HG03378 (cell line): ENCODE measurements around the gene LMAN2L.

Experiments
- ATAC-seq: cut with Tn5 transposase; IDR thresholded peaks from one replicate; pipeline ENCODE4 v1.9.1; 2021; ENCODE audit warnings: mild to moderate bottlenecking, moderate library complexity; ENCODE audit not compliant: unreplicated experiment

The LMAN2L gene

DNA sequence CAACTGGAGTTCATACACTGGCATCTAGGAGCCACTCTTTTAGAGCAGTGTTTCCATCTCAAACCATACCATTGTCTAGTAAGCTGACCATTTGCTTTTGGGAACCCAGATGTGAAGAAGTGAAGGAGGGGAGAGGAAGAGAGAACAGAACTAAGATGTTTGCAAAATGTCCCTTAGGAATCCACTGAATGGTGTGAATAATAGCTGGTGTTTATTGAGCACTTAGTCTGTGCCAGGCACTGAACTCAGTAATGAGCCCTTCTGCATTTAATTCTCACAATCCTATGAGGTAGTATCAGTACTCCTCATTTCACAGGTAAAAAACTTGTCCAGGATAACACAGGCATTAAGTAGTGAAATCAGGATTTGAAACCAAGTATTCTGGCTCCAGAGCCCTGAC lies 23.5 kb downstream of the LMAN2L start:
- ATAC-seq, result no peak

DNA sequence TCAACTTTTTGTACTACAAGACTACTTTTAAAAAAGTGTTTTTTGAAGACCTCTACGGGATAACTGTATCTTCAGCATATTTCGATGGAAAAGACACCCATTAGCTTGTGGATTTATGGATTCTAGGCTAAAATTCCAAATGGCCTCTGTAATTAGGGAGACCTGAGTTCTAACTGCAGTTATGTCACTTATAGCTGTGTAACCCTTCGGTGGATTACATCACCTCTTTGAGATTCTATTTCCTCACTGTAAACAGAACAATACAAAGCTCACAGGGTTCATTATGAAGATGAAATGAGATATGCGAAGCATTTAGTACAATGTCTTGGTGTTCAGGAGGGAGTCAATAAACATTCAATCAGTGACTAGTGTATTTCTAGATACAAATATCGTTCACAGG lies 24.2 kb downstream of the LMAN2L start:
- ATAC-seq, result no peak

DNA sequence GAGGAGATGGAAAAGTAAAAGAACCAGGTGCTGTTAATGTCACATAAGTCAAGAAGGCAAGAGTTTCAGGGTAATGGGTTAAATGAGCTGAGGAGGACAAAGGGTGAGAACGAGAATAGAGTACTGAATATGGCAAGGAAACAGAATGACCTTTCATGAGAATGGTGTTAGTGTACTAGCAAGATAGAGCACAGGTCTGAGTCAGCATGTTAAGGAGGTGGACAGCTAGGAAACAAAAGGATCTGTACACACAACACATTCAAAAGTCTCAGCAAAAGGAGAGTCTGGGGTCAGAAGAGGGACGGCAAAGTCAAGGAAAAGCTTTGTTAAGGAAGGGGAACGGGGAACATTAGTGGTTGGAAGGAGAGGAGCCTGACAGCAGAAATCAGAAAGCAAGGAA lies 28.9 kb downstream of the LMAN2L start:
- no peak for ATAC-seq

DNA sequence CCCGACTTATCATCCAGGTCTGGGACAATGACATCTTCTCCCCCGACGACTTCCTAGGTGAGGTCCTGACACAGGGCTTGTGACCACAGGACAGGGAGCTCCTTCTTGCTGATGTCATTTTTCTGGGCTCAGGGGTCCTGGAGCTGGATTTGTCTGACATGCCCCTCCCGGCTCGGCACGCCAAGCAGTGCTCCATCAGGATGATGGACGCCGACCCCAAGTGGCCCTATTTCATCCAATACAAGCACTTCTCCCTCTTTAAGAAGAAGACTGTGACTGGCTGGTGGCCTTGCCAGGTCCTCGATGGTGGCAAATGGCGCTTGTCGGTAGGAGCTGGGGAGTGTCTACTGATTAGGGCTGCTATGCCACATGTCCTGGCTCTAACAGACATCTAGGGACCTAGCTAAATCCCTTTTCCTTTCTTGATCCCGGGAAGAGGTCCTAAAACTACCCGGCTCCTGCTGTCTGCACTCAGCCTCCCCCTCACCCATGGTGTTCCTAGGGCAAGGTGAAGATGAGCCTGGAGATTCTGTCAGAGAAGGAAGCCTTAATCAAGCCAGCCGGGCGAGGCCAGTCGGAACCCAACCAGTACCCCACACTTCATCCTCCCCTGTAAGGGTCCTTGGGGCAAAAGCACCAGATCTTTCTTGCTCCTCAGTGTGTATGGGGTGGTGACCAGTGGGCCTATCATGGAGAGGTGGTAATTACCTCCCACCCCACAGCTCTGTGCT lies 36.7 kb downstream of the LMAN2L start:
- ATAC-seq, result no peak

DNA sequence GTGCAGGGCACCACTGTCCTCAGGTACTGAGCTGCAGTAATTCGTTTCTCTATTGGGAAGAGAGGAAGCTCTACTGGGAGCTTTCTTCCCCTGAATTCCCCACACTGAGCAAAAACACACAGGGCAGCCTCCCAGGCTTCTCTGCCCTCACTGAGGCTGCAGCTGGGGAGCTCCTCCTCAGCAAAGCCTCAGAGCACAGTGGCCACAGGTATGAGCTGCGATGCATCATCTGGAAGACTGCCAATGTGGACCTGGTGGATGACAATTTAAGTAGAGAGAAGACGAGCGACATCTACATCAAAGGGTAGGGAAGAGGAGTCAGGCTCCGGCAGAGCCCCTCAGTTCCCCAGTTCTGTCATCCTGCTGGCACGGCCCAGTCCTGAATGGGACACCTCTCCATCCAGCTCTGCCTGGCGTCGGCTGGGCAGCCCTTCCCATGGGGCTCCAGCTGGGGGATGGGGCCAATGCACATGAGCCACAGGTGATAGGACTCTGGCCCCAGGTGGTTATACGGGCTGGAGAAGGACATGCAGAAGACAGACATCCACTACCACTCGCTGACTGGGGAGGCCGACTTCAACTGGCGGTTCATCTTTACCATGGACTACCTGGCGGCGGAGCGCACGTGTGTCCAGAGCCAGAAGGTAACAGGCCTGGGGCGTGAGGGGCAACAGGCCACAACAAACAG lies 37.6 kb downstream of the LMAN2L start:
- ATAC-seq, result no peak

DNA sequence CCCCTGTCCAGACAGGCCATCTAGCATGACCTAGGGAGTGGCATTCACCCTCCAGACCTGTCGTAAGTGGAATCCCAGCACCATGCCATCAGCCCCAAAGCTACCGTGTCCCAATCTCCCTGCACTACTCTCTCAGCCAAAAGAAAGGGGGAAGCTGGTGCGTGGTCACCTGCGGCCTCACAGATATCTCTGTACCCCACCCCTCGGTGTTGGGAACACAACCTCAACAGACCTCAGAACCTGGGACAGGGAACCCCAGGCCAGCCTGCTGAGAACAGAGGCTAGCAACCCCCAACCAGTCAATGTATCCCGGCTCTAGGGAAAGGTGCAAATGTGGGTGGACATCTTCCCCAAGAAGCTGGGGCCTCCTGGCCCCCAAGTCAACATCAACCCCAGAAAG lies 38.2 kb downstream of the LMAN2L start:
- ATAC-seq, result no peak

DNA sequence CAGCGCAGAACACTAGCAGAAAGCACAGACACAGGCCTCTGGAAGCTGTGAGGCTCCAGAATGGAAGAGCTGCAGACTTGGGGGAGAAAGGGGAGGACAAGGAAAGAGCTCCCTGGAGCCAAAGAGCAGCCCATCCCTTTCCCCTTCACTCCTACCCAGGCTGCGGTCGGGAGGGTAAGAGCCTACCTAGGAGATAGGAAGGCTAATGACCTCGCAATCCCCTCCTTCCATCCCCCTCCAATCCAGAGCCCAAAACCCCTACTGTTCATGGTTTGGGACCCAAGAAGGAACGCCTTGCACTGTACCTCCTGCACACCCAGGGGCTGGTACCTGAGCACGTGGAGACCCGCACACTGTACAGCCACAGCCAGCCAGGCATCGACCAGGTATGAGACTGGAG lies 39.8 kb downstream of the LMAN2L start:
- no peak for ATAC-seq

DNA sequence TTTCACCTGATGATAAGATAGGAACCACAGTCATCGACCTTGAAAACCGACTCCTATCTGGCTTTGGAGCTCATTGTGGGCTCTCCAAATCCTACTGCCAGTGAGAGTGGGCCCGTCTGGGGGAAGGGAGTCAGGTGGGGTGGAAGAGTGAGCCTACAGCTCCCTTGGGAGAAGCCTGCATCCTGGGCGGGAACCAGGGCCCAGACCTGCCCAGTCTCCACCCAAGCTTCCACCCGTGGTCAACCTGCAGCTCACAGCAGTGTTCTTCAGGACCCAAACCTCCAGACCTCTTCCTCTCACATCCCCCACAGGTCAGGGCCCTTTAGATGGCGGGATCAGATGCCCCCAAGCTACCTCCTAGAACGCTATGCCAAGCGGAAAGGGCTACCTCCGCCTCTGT lies 40.2 kb downstream of the LMAN2L start:
- no peak for ATAC-seq

DNA sequence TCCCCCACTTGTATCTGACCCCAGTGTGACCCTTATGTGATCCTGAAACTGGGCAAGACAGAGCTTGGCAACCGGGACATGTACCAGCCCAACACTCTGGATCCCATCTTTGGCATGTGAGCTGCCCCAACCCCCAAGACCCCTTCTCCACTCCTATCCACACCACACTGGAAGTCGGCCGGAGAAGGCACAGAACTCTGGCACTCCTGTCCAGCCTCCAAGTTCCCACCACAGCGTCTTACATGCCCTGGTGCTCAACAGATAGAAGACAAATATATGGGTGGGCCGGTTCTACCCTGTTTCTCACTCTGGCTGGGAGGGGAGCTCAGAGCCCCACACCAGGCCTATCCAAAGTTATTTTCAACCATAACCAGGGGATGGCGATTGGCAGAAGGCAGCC lies 40.8 kb downstream of the LMAN2L start:
- no peak for ATAC-seq

DNA sequence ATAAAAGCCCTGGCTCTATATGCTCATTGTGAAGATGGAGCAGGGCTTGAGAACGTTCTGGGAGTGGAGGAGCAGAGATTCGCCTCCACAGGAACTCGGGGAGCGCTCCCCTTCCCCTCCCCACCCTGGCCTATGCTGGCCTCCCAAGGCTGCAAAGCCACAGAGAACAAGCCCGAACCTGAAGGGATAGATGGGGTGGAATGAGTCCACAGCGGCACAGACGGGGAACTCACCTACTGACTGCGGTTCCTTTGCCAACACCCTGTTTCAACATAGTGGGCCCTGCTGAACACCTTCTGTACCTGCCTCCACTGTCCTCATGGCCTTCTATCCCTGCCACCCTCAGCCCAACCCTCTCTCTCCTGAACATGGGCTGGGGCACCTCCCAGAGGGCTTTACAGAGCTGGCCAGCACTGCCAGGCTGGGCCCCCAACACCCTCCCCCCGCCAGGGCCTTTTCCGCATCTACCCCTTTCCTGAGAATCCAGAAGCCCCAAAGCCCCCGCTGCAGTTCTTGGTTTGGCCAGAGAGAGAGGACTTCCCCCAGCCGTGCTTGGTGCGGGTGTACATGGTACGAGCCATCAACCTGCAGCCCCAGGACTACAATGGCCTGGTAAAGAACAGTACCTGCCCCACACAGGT lies 41.5 kb downstream of the LMAN2L start:
- no peak for ATAC-seq

DNA sequence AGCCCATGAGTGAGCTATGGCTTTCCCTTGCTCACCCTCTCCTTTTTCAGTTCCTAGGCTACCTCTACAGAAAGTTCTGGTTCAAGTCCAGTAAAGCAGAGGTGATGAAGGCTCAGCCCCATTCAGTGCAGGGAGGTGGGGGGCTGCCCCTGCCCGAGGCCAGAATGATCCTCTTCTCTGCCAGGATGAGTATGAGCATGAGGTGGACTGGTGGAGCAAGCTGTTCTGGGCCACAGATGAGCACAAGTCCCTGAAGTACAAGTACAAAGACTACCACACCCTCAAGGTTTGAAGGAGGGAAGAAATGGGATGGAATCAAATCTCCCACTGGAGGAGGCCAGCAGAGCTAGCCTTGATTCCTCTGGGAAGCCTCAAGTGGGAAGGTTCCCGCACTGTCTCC lies 42.4 kb downstream of the LMAN2L start:
- no peak for ATAC-seq

DNA sequence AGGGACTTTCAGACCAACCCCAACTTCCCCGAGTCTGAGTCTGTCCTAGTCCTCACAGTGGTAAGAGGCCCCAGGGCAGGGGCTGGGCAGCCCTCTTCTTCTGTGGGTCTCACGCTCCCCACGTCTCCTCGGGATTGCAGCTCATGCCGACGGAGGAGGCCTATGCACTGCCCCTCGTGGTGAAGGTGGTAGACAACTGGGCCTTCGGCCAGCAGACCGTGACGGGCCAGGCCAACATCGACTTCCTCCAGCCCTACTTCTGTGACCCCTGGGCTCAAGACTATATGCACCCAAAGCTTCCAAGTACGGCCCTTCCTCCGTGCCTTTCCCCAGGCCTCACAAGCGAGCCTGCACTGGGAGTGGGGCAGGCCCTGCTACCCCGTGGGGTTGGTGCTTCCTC lies 44.3 kb downstream of the LMAN2L start:
- ATAC-seq, result no peak

DNA sequence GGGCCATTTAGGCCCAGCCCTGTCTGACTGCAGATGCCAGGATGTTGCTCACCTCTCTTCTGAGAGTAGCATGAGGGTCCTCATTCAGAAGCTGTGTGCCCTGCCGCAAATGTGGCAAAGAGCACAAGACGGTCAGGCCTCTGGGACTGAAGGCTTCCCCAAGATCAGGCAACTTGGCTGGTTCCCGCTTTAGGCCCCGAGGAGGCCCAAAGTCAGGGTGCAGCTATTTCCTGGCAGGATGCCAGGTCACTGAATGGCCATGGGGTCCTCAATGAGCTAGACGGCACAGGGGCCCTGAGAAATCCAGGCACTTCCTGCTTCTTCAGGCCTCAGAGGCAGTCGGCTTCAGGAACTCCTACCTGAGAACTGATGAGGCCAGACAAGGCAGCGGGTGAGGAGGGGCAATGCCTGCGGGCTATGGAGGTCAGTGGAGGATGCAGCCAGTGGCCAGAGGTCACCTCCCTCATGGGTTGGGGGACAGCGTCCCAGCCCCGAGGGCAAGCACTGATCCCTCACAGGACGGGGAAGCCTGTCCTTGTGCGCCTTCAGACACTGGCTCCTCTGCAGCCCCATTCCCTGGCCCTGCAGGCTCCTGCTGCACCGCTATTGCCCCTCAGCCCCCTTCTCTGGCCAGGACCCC lies 44.9 kb downstream of the LMAN2L start:
- no peak for ATAC-seq

DNA sequence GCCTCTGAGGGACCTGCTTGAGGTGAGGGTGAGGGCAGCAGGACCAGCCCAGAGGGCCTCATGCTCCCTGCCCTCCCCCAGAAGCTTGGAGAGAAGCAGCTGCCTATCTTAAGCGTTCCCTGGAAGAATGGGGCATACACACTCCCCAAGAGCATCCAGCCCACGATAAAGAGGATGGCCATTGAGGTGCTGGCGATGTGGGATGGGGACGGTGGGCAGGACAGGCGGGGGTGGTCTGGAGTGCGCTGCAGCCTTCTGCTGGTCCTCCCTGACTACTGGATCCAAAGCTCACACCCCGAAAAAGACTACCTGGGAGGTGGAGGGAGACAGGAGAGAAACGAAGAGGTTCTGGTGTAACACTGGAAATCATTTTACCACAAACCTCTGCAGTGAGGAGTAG lies 45.6 kb downstream of the LMAN2L start:
- no peak for ATAC-seq

DNA sequence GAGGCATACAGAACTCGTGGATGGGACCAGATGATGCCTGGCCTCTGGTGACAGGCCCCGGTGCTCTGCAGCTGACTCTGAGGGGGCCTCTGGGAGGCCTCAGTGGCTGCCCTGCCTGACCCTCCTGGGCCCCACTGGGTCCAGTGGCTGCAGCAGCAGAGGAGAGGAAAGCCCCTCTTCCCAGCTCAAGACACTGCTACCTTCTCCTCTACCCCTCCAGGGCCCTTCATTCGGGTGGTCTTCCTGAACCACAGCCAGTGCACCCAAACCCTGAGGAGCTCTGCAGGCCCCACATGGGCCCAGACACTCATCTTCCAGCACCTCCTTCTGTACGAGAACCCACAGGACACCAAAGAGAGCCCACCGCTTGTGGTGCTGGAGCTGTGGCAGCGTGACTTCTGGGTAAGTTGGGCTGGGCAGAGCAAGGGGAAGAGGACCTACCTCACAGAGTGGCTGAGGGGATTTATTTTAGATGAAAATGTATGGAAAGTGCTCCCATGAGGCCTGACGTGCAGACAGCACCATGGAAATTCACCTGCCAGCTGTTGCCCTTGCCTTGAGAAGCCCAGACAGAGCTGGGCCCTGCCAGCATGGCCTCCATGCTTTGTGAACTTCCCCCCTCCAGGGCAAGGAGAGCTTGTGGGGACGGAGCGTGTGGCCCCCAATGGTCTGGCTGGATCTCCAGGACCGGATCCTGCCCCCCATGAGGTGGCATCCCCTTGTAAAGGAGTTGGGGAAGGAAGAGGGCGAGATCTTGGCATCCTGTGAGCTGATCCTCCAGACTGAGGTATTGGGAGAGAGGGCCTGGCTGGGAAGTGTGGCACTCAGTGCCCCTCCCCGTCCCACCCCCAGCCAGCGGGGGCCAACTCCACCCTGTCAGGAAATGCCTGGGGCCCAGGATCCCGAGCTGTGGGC lies 46.3 kb downstream of the LMAN2L start:
- no peak for ATAC-seq

DNA sequence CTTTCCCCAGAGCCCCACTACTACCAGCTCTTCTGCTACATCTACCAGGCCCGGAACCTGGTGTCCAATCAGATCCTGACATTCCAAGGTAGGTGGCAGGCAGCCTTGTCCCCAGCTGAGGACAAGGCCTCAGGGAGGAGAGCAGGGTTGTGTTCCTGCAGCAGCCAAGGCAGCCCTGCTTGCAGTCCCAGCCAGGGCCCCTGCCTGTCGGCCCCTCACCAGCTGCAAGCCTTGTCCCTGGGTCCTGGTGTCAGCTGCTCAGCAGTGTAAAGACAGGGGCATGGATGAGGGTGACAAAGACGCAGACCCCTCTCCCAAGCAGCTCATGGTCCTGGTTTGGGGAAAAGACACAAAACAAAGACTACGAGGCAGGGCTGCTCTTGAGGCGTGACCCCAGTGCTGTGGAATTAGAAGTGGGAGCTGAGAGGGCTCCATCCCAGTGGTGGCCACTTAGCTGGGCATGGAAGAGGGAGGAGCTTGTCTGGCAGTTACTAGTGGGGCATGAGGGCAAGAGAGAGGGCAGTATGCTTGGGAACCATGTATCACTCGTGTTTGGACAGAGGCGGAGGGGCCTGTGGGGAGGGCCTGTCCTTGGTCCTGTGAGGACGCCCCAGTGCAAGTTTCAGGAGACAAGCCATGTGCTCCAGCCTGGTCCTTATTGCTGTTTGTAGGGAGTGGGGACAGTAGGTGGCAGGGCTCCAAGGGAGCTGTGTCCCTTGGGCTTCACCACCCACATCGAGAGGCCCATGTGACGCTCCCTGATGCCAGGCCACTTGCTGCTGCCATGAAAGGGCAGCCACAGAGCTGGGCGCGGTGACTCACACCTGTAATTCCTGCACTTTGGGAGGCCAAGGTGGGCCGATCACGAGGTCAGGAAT lies 47.5 kb downstream of the LMAN2L start:
- no peak for ATAC-seq

DNA sequence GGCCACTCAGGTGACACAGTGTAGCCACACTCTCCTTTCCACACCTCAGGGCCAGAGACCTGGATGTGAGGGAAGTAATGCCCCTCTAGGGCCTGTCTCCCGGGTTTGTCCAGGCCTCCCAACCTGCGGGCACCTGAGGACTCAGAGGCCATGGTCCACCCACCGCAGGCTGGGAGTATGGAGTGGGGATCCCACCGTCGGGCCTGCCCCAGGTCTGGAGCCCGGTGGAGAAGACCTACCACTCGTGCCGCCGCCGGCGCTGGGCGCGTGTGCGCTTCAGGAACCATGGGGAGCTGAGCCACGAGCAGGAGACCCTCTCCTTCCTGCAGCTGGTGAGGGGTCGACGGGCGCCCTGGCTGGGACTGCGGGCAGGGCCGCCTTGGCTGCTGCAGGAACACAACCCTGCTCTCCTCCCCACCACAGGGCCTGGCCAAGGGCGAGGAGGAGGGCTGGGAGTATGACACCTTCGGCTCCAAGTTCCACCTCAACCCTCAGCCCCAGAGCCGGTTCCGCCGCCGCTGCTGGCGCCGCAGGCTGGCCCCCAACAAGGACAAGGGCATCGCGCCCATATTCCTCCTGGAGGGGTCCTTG lies 48.7 kb downstream of the LMAN2L start:
- no peak for ATAC-seq

DNA sequence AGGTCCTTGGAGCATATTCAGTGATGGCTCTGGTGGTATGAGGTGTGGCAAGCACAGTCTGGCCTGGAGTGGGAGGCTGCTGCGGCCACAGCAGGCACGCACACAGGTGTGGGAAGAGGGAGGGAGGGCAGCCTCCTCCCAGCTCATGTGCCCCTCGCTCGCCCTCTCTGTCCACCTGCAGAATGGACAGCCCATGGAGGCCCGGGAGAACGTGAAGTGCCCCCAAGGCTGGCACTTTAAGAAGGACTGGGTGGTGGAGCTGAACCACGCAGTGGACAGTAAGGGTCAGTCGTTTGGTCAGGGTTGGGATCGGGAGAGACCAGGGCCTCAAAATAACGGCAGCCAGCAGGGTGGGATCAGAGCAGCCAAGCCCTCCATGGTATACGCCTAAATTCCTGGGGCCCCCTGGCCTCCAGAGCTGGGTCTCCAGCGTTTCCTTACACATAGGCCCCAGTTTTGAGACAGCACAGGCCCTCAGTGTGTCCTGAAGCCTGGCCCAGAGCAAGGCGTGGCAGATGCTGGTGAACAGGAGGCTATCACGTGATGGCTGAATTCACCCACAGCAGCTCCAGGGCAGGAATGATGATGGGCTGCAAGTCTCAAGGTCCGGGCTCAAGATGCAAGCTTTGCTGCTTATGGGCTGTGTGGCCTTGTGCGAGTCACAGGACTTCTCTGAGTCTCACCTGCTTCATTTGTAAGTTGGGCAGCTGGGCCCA lies 49.4 kb downstream of the LMAN2L start:
- no peak for ATAC-seq
